ENCODE data around the gene HECTD4.

DNA sequence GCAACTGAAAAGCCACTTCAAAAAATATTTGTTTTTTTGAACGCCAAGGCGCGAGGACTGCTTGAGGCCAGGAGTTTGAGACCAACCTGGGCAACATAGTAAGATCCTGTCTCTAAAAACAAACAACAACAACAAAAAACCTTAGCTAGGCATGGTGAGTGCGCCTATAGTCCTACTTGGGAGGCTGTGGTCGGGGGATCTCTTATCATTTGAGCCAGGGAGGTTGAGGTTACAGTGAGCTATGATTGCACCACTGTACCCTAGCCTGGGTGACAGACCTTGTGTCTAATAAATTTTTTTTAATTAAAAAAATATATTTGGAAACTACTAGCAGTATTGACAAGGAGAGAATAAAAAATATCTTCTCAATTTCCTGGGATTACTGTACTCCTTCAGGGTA lies 143.8 kb downstream of the HECTD4 start:
- TF ChIP-seq, protein P1, sequence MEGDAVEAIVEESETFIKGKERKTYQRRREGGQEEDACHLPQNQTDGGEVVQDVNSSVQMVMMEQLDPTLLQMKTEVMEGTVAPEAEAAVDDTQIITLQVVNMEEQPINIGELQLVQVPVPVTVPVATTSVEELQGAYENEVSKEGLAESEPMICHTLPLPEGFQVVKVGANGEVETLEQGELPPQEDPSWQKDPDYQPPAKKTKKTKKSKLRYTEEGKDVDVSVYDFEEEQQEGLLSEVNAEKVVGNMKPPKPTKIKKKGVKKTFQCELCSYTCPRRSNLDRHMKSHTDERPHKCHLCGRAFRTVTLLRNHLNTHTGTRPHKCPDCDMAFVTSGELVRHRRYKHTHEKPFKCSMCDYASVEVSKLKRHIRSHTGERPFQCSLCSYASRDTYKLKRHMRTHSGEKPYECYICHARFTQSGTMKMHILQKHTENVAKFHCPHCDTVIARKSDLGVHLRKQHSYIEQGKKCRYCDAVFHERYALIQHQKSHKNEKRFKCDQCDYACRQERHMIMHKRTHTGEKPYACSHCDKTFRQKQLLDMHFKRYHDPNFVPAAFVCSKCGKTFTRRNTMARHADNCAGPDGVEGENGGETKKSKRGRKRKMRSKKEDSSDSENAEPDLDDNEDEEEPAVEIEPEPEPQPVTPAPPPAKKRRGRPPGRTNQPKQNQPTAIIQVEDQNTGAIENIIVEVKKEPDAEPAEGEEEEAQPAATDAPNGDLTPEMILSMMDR (conservative IDR thresholded peaks at IDR 0.05 in 1 of 2, IDR thresholded peaks at IDR 0.05 in 1 of 2; ENCODE audit: extremely low read depth in 1 of 2, insufficient read depth in 1 of 2, low read depth in 1 of 2, low read length in 2 of 2) = no peak
- TF ChIP-seq EZH2 (IDR thresholded peaks at IDR 0.05; ENCODE audit: borderline replicate concordance, low read length) = no peak
